CD14-positive monocyte (primary cell): Measurements from ENCODE around the gene AQP11. TPM values are rescaled to one million over a fixed set of nuclear protein-coding genes. Genes with fewer than 3 reads are reported as not detected.
"Not testable (repeated sequence)": the region's sequence is repeated elsewhere in the genome, so short reads cannot be mapped to it uniquely, and the experiment has no call there.

Experiments
- DNase-seq, 3 donors: peaks; one replicate each; pipeline ENCODE4 v3.0.0-alpha.2; 2011 to 2022
- H2AFZ ChIP-seq: 2 replicates; pipeline ENCODE4 v1.6.0; 2012; ENCODE audit warnings: mild to moderate bottlenecking, low read depth, low read length, inconsistent platforms; ENCODE audit not compliant: insufficient read depth, poor library complexity, severe bottlenecking
- H3K27ac ChIP-seq, 2 donors: 1 replicate in 1 of 2; 2 replicates in 1 of 2; pipeline ENCODE4 v1.5.1; 2012 to 2013; ENCODE audit warnings: low read length in 2 of 2, control low read depth in 1 of 2, inconsistent platforms in 1 of 2, low read depth in 1 of 2, mild to moderate bottlenecking in 1 of 2
- H3K27me3 ChIP-seq, 2 donors: one replicate each; pipeline versions ENCODE4 v1.6.0 to v1.6.1; 2011 to 2013; ENCODE audit warnings: low read length in 2 of 2; ENCODE audit not compliant: control insufficient read depth in 2 of 2, insufficient read depth in 2 of 2
- H3K36me3 ChIP-seq, 2 donors: replicated peaks in 1 of 2; 1 replicate in 1 of 2; 2 replicates in 1 of 2; pipeline versions ENCODE4 v1.5.1 to v1.6.1; 2012 to 2013; ENCODE audit warnings: low read length in 2 of 2, control low read depth in 1 of 2, inconsistent platforms in 1 of 2, mild to moderate bottlenecking in 1 of 2; ENCODE audit not compliant: insufficient read depth in 2 of 2, control insufficient read depth in 1 of 2
- H3K4me1 ChIP-seq, 2 donors: 1 replicate in 1 of 2; 2 replicates in 1 of 2; pipeline versions ENCODE4 v1.5.1 to v1.6.1; 2012 to 2013; ENCODE audit warnings: low read length in 2 of 2, control low read depth in 1 of 2, inconsistent platforms in 1 of 2, mild to moderate bottlenecking in 1 of 2, moderate library complexity in 1 of 2; ENCODE audit not compliant: insufficient read depth in 2 of 2, control insufficient read depth in 1 of 2
- H3K4me2 ChIP-seq: replicated peaks from 2 replicates; pipeline ENCODE3; 2012; ENCODE audit warnings: low read length, moderate library complexity, mild to moderate bottlenecking; ENCODE audit not compliant: poor library complexity, severe bottlenecking; ENCODE audit errors: extremely low read depth
- H3K4me3 ChIP-seq, 3 experiments: fragments of 200-600 bp in 1 of 3; sonication (generic) in 1 of 3; replicated peaks in 1 of 3; 1 replicate in 2 of 3; 2 replicates in 1 of 3; pipeline ENCODE4 v1.5.1; 2011 to 2013; ENCODE audit warnings: low read length in 3 of 3, mild to moderate bottlenecking in 3 of 3, control low read depth in 2 of 3, low read depth in 2 of 3, inconsistent platforms in 1 of 3, moderate library complexity in 1 of 3
- H3K79me2 ChIP-seq: 2 replicates; pipeline ENCODE4 v1.6.0; 2012; ENCODE audit warnings: mild to moderate bottlenecking, control low read depth, inconsistent platforms, low read length, moderate library complexity; ENCODE audit not compliant: insufficient read depth
- H3K9ac ChIP-seq: 2 replicates; pipeline ENCODE4 v1.6.0; 2017; ENCODE audit warnings: low read length, mild to moderate bottlenecking; ENCODE audit not compliant: insufficient read depth, poor library complexity, severe bottlenecking
- H3K9me3 ChIP-seq, 2 donors: replicated peaks in 1 of 2; 1 replicate in 1 of 2; 2 replicates in 1 of 2; pipeline versions ENCODE4 v1.5.1 to v1.6.1; 2012 to 2013; ENCODE audit warnings: low read length in 2 of 2, control low read depth in 1 of 2; ENCODE audit not compliant: control insufficient read depth in 1 of 2, insufficient read depth in 1 of 2
- H4K20me1 ChIP-seq: 2 replicates; pipeline ENCODE4 v1.6.0; 2012; ENCODE audit warnings: mild to moderate bottlenecking, low read length, control low read depth, moderate library complexity; ENCODE audit not compliant: insufficient read depth
- H3K27ac Mint-ChIP-seq, 7 donors: one replicate each; pipeline ENCODE4 v1.8.0; 2020; ENCODE audit warnings: mild to moderate bottlenecking in 7 of 7, mixed read lengths in 7 of 7, moderate library complexity in 6 of 7, inconsistent platforms in 2 of 7
- H3K27me3 Mint-ChIP-seq, 3 donors: one replicate each; pipeline ENCODE4 v1.8.0; 2021 to 2022; ENCODE audit warnings: low read depth in 3 of 3, mild to moderate bottlenecking in 3 of 3, mixed read lengths in 3 of 3, moderate library complexity in 3 of 3, inconsistent platforms in 1 of 3
- H3K36me3 Mint-ChIP-seq, 2 donors: one replicate each; pipeline ENCODE4 v1.8.0; 2020; ENCODE audit warnings: mixed read lengths in 2 of 2, inconsistent platforms in 1 of 2, mild to moderate bottlenecking in 1 of 2
- H3K4me1 Mint-ChIP-seq: one replicate; pipeline ENCODE4 v1.8.0; 2020; ENCODE audit warnings: mild to moderate bottlenecking, mixed read lengths
- H3K4me3 Mint-ChIP-seq, 2 donors: one replicate each; pipeline ENCODE4 v1.8.0; 2020; ENCODE audit warnings: mild to moderate bottlenecking in 2 of 2, mixed read lengths in 2 of 2, moderate library complexity in 1 of 2
- H3K9me3 Mint-ChIP-seq, 7 donors: one replicate each; pipeline ENCODE4 v1.8.0; 2020 to 2022; ENCODE audit warnings: mixed read lengths in 7 of 7, mild to moderate bottlenecking in 6 of 7, moderate library complexity in 6 of 7, inconsistent platforms in 2 of 7
- CTCF ChIP-seq: fragments of 200-600 bp; IDR thresholded peaks from one replicate; pipeline ENCODE4 v1.8.0; 2022; ENCODE audit warnings: antibody characterized with exemption, mild to moderate bottlenecking
- WGBS: methylation state at CpG from one replicate; pipeline ENCODE4 v1.1.5; 2013; ENCODE audit warnings: missing lambda C conversion rate; ENCODE audit not compliant: insufficient coverage; 5-methylcytosine and 5-hydroxymethylcytosine counted together
- intact Hi-C, 2 donors: fragments of 100-400 bp; cut with micrococcal nuclease; formaldehyde crosslinking; loops; one replicate each; pipeline versions ENCODE4 v1.15.0 to v1.15.1; 2023
- polyA plus RNA-seq, 3 donors: library from polyadenylated mRNA; depleted of rRNA in 1 of 3; unstranded in 2 of 3; stranded (reverse) in 1 of 3; fragments of 300-500 nt in 2 of 3; fragments of >200 nt in 1 of 3; fragmentation: Illumina TruSeq in 2 of 3; gene quantifications; 1 replicate in 2 of 3; 2 replicates in 1 of 3; pipeline ENCODE4 v1.2.3, GENCODE V29; 2012 to 2021

Gene AQP11
- polyA plus RNA-seq, 3 donors, result 0.16 to 0.18 TPM; not detected in 1

- peaks cover 0 to 3% (median 0%) of the 10 kb centered on the region in 7 donors for H3K9me3 Mint-ChIP-seq
- TF ChIP-seq CTCF, result no peak
- H3K4me1 Mint-ChIP-seq, result peaks cover 27% of the 10 kb centered on the region
- Histone ChIP-seq H3K4me1 (peaks cover 27 to 35% of the 10 kb centered on the region in 2 donors), H3K27me3 (no peaks in the 10 kb centered on the region), H2AFZ (no peak overlapping the region), H4K20me1 (peaks cover 24% of the 10 kb centered on the region), H3K4me2 (no peak overlapping the region), H3K9me3 (no peaks in the 10 kb centered on the region), H3K27ac (peak overlapping the region in 1 of 2 donors; percentile 46), H3K4me3 (no peak overlapping the region), H3K36me3 (peaks cover 22 to 45% of the 10 kb centered on the region in 2 donors), H3K9ac (no peak overlapping the region), H3K79me2 (peaks cover 79% of the 10 kb centered on the region)
- intact Hi-C loops, result no loop called here
- WGBS, result 67% methylated on average over 1 of the region's 4 CpGs
- peaks cover 33 to 50% of the 10 kb centered on the region in 2 donors for H3K36me3 Mint-ChIP-seq
- peak overlapping the region in 6 of 7 donors; percentile 21 to 94 (median 80) for H3K27ac Mint-ChIP-seq
- no peak overlapping the region for H3K4me3 Mint-ChIP-seq
- no peaks in the 10 kb centered on the region for H3K27me3 Mint-ChIP-seq
- no peak for DNase-seq
These were observed 40.5 kb downstream of the AQP11 start for GRCh38 chr11:77630157-77630710.

- WGBS, result 0% methylated on average over 2 of the region's 5 CpGs
- H3K9me3 ChIP-seq, H3K9me3 Mint-ChIP-seq, intact Hi-C loops, H3K27me3 ChIP-seq, H3K9ac ChIP-seq, H3K27me3 Mint-ChIP-seq: not testable (repeated sequence)
- Histone ChIP-seq H3K27ac (peak overlapping the region; percentile 65 to 70), H2AFZ (peak overlapping the region; percentile 18), H3K4me1 (peaks cover 51 to 64% of the 10 kb centered on the region in 2 donors), H3K79me2 (peaks cover 85% of the 10 kb centered on the region), H3K4me2 (peak overlapping the region; percentile 69), H3K4me3 (peak overlapping the region; percentile 5 to 52 (median 24)), H3K36me3 (peaks cover 4 to 18% of the 10 kb centered on the region in 2 donors), H4K20me1 (peaks cover 17% of the 10 kb centered on the region)
- DNase-seq, result peak; percentile 23 to 52 (median 32)
- H3K27ac Mint-ChIP-seq, result peak overlapping the region; percentile 90 to 93 (median 91)
- H3K4me3 Mint-ChIP-seq, result peak overlapping the region; percentile 52 to 87
- H3K36me3 Mint-ChIP-seq, result peaks cover 9 to 17% of the 10 kb centered on the region in 2 donors
- peaks cover 49% of the 10 kb centered on the region for H3K4me1 Mint-ChIP-seq
These were observed 44.2 kb downstream of the AQP11 start for GRCh38 chr11:77633926-77634325.
